PC-3 (cell line): ENCODE data around the gene SORL1.

Experiments used
- CTCF ChIP-seq: fragments of 300-600 bp; sonication (generic); conservative IDR thresholded peaks from 2 replicates; pipeline ENCODE4 v1.5.1; 2017; ENCODE audit warnings: antibody characterized with exemption, low read depth, mild to moderate bottlenecking, low read length
- EZH2 ChIP-seq: fragments of 300-600 bp; sonication (generic); IDR thresholded peaks from one replicate; pipeline ENCODE4 v1.6.1; 2017; ENCODE audit warnings: antibody characterized with exemption, mild to moderate bottlenecking, low read length; ENCODE audit not compliant: unreplicated experiment
- EZH2phosphoT487 ChIP-seq: fragments of 300-600 bp; sonication (generic); IDR thresholded peaks from 2 replicates; pipeline ENCODE4 v1.6.1; 2018; ENCODE audit warnings: mild to moderate bottlenecking, antibody characterized with exemption, low read length, borderline replicate concordance

- no peak for TF ChIP-seq CTCF
- no peak for TF ChIP-seq EZH2
- TF ChIP-seq EZH2phosphoT487, result no peak
Measured at GRCh38 chr11:121406291-121406690, 45.8 kb upstream of the SORL1 start.
